Smooth muscle cell (in vitro differentiated cells): ENCODE results near the gene DCDC2. TPM values are rescaled to one million over a fixed set of nuclear protein-coding genes. Genes with fewer than 3 reads are reported as not detected.

ENCODE experiments used
- DNase-seq: peaks from one replicate; lab custom pipeline; 2025; ENCODE audit not compliant: unreplicated experiment; lab: John Stamatoyannopoulos, UW
- H2AFZ ChIP-seq: fragments of 200-600 bp; sonication (generic); 2 replicates; pipeline ENCODE4 v1.6.0; 2016; ENCODE audit warnings: antibody characterized with exemption, low read depth, mild to moderate bottlenecking
- H3F3A ChIP-seq: fragments of 200-600 bp; sonication (generic); 2 replicates; pipeline ENCODE4 v1.6.0; 2017; ENCODE audit warnings: antibody characterized with exemption, low read depth
- H3K27ac ChIP-seq: fragments of 200-600 bp; sonication (generic); 2 replicates; pipeline ENCODE4 v1.5.1; 2016; ENCODE audit warnings: low read depth, mild to moderate bottlenecking
- H3K27me3 ChIP-seq: fragments of 200-600 bp; sonication (generic); 2 replicates; pipeline ENCODE4 v1.6.1; 2016; ENCODE audit warnings: low read depth, mild to moderate bottlenecking
- H3K36me3 ChIP-seq: fragments of 200-600 bp; sonication (generic); 2 replicates; pipeline ENCODE4 v1.5.1; 2016; ENCODE audit warnings: low read depth
- H3K4me1 ChIP-seq: fragments of 200-600 bp; sonication (generic); 2 replicates; pipeline ENCODE4 v1.5.1; 2016; ENCODE audit warnings: low read depth
- H3K4me2 ChIP-seq: fragments of 200-600 bp; sonication (generic); 2 replicates; pipeline ENCODE4 v1.6.0; 2016; ENCODE audit warnings: mild to moderate bottlenecking
- H3K4me3 ChIP-seq: fragments of 200-600 bp; sonication (generic); 2 replicates; pipeline ENCODE4 v1.5.1; 2016; ENCODE audit warnings: mild to moderate bottlenecking
- H3K79me2 ChIP-seq: fragments of 200-600 bp; sonication (generic); 2 replicates; pipeline ENCODE4 v1.6.0; 2016; ENCODE audit warnings: low read depth, mild to moderate bottlenecking
- H3K9ac ChIP-seq: fragments of 200-600 bp; sonication (generic); 2 replicates; pipeline ENCODE4 v1.6.0; 2016; ENCODE audit warnings: low read depth
- H3K9me3 ChIP-seq: fragments of 200-600 bp; sonication (generic); replicated peaks from 2 replicates; pipeline ENCODE4 v1.5.1; 2016; ENCODE audit warnings: low read depth
- H4K20me1 ChIP-seq: fragments of 200-600 bp; sonication (generic); 2 replicates; pipeline ENCODE4 v1.6.0; 2016; ENCODE audit warnings: low read depth
- WGBS: methylation state at CpG from one replicate; pipeline ENCODE4 v1.1.7; 2016; ENCODE audit warnings: low lambda C conversion rate; 5-methylcytosine and 5-hydroxymethylcytosine counted together
- polyA plus RNA-seq: library from polyadenylated mRNA; unstranded; fragments of >200 nt; fragmentation: Nextera tagmentation; extraction: Ambion mirVana; gene quantifications from 2 replicates; pipeline ENCODE4 v1.2.1, GENCODE V29; 2016
- total RNA-seq: library from RNA; depleted of rRNA; stranded (reverse); fragments of >200 nt; gene quantifications from 2 replicates; pipeline ENCODE4 v1.2.3, GENCODE V29; 2014
- TF ChIP-seq, protein P1 (sequence below): fragments of 200-600 bp; sonication (generic); IDR thresholded peaks from 2 replicates; pipeline ENCODE4 v1.5.1; 2017; ENCODE audit warnings: borderline replicate concordance, mild to moderate bottlenecking, antibody characterized with exemption; ENCODE audit not compliant: insufficient read depth, poor library complexity, severe bottlenecking

DCDC2 gene
- total and polyA plus RNA-seq, 2 experiments from 2014 or later = not detected

DNA sequence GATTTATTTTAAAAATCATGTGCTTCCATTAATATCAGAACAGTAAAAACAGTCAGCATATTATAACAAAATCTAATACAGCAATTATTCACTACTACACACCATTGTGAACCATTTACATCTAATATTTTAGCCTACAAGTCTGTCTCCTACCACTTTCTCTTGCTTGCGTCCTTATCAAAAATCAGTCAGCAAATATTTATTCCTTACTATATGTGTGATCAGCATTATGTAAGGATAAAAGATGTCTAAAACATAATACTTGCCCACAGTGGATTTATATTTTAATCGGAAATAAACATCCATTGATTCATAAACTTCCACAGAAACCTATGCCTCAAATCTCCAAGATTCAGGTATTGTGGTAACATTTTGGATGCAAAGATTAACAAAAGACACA lies 132.0 kb downstream of the DCDC2 start:
- TF ChIP-seq, protein P1, sequence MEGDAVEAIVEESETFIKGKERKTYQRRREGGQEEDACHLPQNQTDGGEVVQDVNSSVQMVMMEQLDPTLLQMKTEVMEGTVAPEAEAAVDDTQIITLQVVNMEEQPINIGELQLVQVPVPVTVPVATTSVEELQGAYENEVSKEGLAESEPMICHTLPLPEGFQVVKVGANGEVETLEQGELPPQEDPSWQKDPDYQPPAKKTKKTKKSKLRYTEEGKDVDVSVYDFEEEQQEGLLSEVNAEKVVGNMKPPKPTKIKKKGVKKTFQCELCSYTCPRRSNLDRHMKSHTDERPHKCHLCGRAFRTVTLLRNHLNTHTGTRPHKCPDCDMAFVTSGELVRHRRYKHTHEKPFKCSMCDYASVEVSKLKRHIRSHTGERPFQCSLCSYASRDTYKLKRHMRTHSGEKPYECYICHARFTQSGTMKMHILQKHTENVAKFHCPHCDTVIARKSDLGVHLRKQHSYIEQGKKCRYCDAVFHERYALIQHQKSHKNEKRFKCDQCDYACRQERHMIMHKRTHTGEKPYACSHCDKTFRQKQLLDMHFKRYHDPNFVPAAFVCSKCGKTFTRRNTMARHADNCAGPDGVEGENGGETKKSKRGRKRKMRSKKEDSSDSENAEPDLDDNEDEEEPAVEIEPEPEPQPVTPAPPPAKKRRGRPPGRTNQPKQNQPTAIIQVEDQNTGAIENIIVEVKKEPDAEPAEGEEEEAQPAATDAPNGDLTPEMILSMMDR = no peak
- DNase-seq = no peak
- Histone ChIP-seq H3K9me3 (no peaks in the 10 kb centered on the region), H3K27ac (no peak overlapping the region), H3K9ac (no peak overlapping the region), H3K4me1 (peaks cover 10% of the 10 kb centered on the region), H3K36me3 (no peaks in the 10 kb centered on the region), H3K4me3 (no peak overlapping the region), H3K27me3 (no peaks in the 10 kb centered on the region), H3F3A (no peaks in the 10 kb centered on the region), H3K4me2 (no peak overlapping the region), H4K20me1 (no peaks in the 10 kb centered on the region), H3K79me2 (no peaks in the 10 kb centered on the region), H2AFZ (no peak overlapping the region)
- WGBS = 96% methylated on average over 2 of the region's 2 CpGs

DNA sequence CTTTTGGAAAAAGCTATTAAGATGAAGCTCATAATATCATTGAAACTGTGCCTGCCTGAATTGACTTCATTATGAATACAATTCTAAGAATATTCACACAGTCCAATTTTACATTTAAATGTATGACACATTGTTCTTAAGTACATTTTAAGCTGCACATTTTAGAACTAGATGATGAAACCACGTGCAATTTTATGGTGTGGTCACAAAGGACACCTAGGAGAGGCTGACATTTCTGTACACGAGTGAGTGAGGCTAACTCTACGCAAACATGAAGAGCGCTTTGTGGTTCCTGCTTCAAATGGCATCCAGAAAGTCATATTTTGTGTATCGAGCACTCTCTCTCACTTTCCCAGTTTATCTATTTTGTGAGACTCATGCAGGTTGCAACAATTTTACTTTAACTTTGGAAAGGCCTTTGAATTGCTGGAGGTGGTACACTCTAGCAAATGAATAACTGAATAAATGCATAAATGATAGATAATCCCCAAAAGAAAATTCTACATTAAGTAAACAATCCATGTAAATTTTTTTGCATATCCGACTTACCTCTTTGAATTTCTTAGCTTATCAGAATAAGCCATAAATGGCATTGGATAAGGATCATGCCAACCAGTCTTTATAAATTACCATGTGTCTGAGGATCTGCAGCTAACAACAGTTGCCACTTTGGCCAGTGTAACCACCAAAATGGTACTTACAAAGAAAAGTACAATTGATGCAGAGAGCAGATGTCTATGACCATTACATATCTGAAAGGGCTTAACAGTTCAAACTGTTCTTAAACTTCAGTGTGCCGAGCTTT lies 134.5 kb downstream of the DCDC2 start:
- H3K4me1 ChIP-seq = peaks cover 8% of the 10 kb centered on the region
- no peaks in the 10 kb centered on the region for H3K9me3 ChIP-seq

DNA sequence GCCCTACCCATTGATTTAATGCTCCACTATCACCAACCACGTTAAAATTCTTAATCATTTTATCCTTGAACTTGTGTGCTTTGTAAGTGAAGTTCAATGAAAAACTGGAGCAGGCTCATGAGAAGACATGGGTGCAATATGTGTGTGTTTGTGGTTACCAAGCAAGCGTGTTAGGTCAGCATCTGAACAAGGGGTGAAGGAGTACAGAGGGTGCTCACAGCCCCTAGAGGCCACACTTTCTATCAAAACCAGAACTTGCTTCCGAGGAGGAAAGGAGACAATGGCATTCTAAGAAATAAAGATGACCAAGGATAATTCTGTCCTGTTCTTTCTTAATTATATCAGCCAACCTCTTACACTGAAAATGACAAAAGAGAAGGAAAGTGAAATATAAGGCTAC lies 138.2 kb downstream of the DCDC2 start:
- Histone ChIP-seq H3K4me3 (no peak overlapping the region), H3K27ac (no peak overlapping the region), H3K27me3 (peaks cover 4% of the 10 kb centered on the region), H3K4me1 (no peaks in the 10 kb centered on the region), H3F3A (no peaks in the 10 kb centered on the region), H4K20me1 (no peaks in the 10 kb centered on the region), H3K4me2 (no peak overlapping the region), H3K9ac (no peak overlapping the region), H3K36me3 (no peaks in the 10 kb centered on the region), H2AFZ (no peak overlapping the region), H3K9me3 (no peaks in the 10 kb centered on the region), H3K79me2 (no peaks in the 10 kb centered on the region)
- TF ChIP-seq, protein P1 = no peak
- WGBS = 85% methylated on average over 3 of the region's 3 CpGs
- DNase-seq = no peak

More for the DNA sequence above, 134.5 kb downstream of the DCDC2 start:
- Histone ChIP-seq H3K4me2 (no peak overlapping the region), H3K9ac (no peak overlapping the region), H3K36me3 (no peaks in the 10 kb centered on the region), H3K27ac (no peak overlapping the region), H3F3A (no peaks in the 10 kb centered on the region), H2AFZ (no peak overlapping the region), H4K20me1 (no peaks in the 10 kb centered on the region), H3K79me2 (no peaks in the 10 kb centered on the region), H3K27me3 (no peaks in the 10 kb centered on the region), H3K4me3 (no peak overlapping the region)
- no peak for DNase-seq
- 63% methylated on average over 7 of the region's 7 CpGs for WGBS
- TF ChIP-seq, protein P1 = no peak

DNA sequence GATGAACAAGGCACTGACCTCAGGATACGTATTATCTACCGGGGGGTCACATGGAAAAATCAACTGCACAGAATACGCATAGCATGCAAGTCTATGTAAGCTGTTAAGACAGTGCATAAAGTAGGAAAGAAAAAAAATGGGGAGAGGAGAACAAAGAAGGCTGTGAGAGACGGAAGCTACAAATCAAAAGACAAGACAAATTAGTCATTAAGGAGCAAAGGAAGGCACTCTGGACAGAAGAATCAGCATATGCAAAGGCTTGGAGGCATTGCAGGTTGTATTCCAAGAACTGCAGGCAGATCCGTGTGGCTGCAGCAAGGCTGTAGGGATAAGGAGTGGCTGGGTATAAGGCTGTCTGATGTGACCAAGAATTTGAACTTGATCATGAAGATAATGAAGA lies 142.9 kb downstream of the DCDC2 start:
- no peaks in the 10 kb centered on the region for H3K9me3 ChIP-seq
- no peak overlapping the region for H3K4me3 ChIP-seq
- H3K27ac ChIP-seq = no peak overlapping the region
- no peak overlapping the region for H2AFZ ChIP-seq
- H4K20me1 ChIP-seq = no peaks in the 10 kb centered on the region
- 71% methylated on average over 5 of the region's 5 CpGs for WGBS
- H3F3A ChIP-seq = no peaks in the 10 kb centered on the region
- H3K9ac ChIP-seq = no peak overlapping the region
- TF ChIP-seq, protein P1 = no peak
- H3K79me2 ChIP-seq = no peaks in the 10 kb centered on the region
- peaks cover 28% of the 10 kb centered on the region for H3K27me3 ChIP-seq
- DNase-seq = no peak
- peaks cover 4% of the 10 kb centered on the region for H3K4me1 ChIP-seq
- H3K36me3 ChIP-seq = no peaks in the 10 kb centered on the region
- H3K4me2 ChIP-seq = no peak overlapping the region
